Kidney (tissue), 14 donors: ENCODE measurements around the gene MAP10. TPM values are rescaled to one million over a fixed set of nuclear protein-coding genes. Genes with fewer than 3 reads are reported as not detected.

Experiments
- DNase-seq, 5 donors: peaks; one replicate each; pipeline ENCODE4 v3.0.0-alpha.2; 2013 to 2020
- FAIRE-seq: peaks from 2 replicates; lab custom pipeline; 2012; peaks lifted over from hg19 to GRCh38; lab: Jason Lieb, UNC
- H3K27ac ChIP-seq, 2 donors: one replicate each; pipeline ENCODE4 v1.7.0; 2013; ENCODE audit warnings: low read depth in 2 of 2, low read length in 2 of 2, inconsistent platforms in 1 of 2
- H3K27me3 ChIP-seq: one replicate; pipeline ENCODE4 v1.7.1; 2013; ENCODE audit warnings: low read length, inconsistent platforms; ENCODE audit not compliant: control insufficient read depth, insufficient read depth
- H3K36me3 ChIP-seq, 3 donors: one replicate each; pipeline versions ENCODE4 v1.7.0 to v1.7.1; 2013; ENCODE audit warnings: low read length in 3 of 3, control low read depth in 1 of 3, inconsistent platforms in 1 of 3; ENCODE audit not compliant: insufficient read depth in 3 of 3, control insufficient read depth in 2 of 3
- H3K4me1 ChIP-seq, 3 donors: one replicate each; pipeline versions ENCODE4 v1.7.0 to v1.7.1; 2013; ENCODE audit warnings: low read length in 3 of 3, inconsistent platforms in 1 of 3, low read depth in 1 of 3; ENCODE audit not compliant: control insufficient read depth in 2 of 3, insufficient read depth in 2 of 3
- H3K4me3 ChIP-seq, 3 donors: one replicate each; pipeline versions ENCODE4 v1.7.0 to v1.8.1; 2013; ENCODE audit warnings: low read length in 3 of 3, control low read depth in 1 of 3, inconsistent platforms in 1 of 3
- H3K9ac ChIP-seq, 3 donors: one replicate each; pipeline versions ENCODE4 v1.7.0 to v1.7.1; 2013; ENCODE audit warnings: low read length in 3 of 3, control low read depth in 1 of 3, inconsistent platforms in 1 of 3
- H3K9me3 ChIP-seq, 3 donors: one replicate each; pipeline versions ENCODE4 v1.7.0 to v1.7.1; 2013; ENCODE audit warnings: low read length in 3 of 3, control low read depth in 1 of 3, inconsistent platforms in 1 of 3; ENCODE audit not compliant: control insufficient read depth in 2 of 3, insufficient read depth in 1 of 3
- CTCF ChIP-seq: IDR thresholded peaks from 3 replicates; pipeline ENCODE4 v1.5.1; 2012; ENCODE audit warnings: mild to moderate bottlenecking, moderate library complexity, borderline replicate concordance; ENCODE audit not compliant: insufficient read depth; ENCODE audit errors: extremely low read depth
- intact Hi-C: fragments of 100-400 bp; cut with DNase I; formaldehyde crosslinking; loops from one replicate; pipeline ENCODE4 v1.11.1; 2022
- polyA plus RNA-seq: library from polyadenylated mRNA; stranded (reverse); fragments of 350-450 nt; fragmentation: Illumina TruSeq; extraction: RNeasy Lipid Tissue Mini Kit (QIAGEN cat#74804); gene quantifications from one replicate; pipeline ENCODE4 v1.2.3, GENCODE V29; 2014; ENCODE audit warnings: low read depth, low replicate concordance; ENCODE audit not compliant: insufficient read depth
- total RNA-seq: library from RNA; stranded (reverse); fragmentation: NEBNext Ultra II Directional; extraction: Animal tissue kit (Norgen Biotek cat#: 25700); gene quantifications from one replicate; pipeline ENCODE4 v1.2.1, GENCODE V29; 2021
- donor health status: control.
- donor health status: control.
- donor health status: control.
- donor health status: control.
- donor health status: control.
- donor health status: DM: yes; HTN: yes; CAD: no.
- donor health status: Normal renal cell carcinoma (clear cell type).

The MAP10 gene
- total and polyA plus RNA-seq, 2 donors from 2014 or later, result 1.1 to 3.8 TPM

- DNase-seq, result peak in 2 of 5 donors; percentile 27 to 53
- Histone ChIP-seq H3K4me1 (peaks cover 3 to 8% (median 3%) of the 10 kb centered on the region in 3 donors), H3K4me3 (no peak overlapping the region), H3K27ac (peak overlapping the region in 1 of 2 donors; percentile 66), H3K9ac (no peak overlapping the region), H3K9me3 (no peaks in the 10 kb centered on the region), H3K36me3 (no peaks in the 10 kb centered on the region), H3K27me3 (no peaks in the 10 kb centered on the region)
- no peak for TF ChIP-seq CTCF
- intact Hi-C loops, result no loop called here
- FAIRE-seq, result no peak
Observed at GRCh38 chr1:232767305-232768074, 37.7 kb upstream of the MAP10 start.

- Histone ChIP-seq H3K27ac (no peak overlapping the region), H3K4me3 (no peak overlapping the region), H3K9me3 (no peaks in the 10 kb centered on the region), H3K36me3 (no peaks in the 10 kb centered on the region), H3K4me1 (peaks cover 3 to 8% (median 3%) of the 10 kb centered on the region in 3 donors), H3K27me3 (no peaks in the 10 kb centered on the region), H3K9ac (no peak overlapping the region)
- intact Hi-C loops, result no loop called here
- no peak for TF ChIP-seq CTCF
- FAIRE-seq (no peak), DNase-seq (no peak)
Observed at GRCh38 chr1:232768793-232769192, 36.4 kb upstream of the MAP10 start.

GRCh38 chr1:232769733-232770132, 35.5 kb upstream of the MAP10 start:
- H3K4me3 ChIP-seq, result no peak overlapping the region
- H3K27me3 ChIP-seq, result no peaks in the 10 kb centered on the region
- H3K9ac ChIP-seq, result no peak overlapping the region
- no peaks in the 10 kb centered on the region for H3K9me3 ChIP-seq
- DNase-seq (no peak), FAIRE-seq (no peak)
- H3K4me1 ChIP-seq, result peaks cover 1 to 3% (median 3%) of the 10 kb centered on the region in 3 donors
- no peak overlapping the region for H3K27ac ChIP-seq
- H3K36me3 ChIP-seq, result no peaks in the 10 kb centered on the region
- intact Hi-C loops, result no loop called here
- no peak for TF ChIP-seq CTCF
